ENCODE data around the gene ZNF548.
"Not testable (repeated sequence)": the region's sequence is repeated elsewhere in the genome, so short reads cannot be mapped to it uniquely, and the experiment has no call there.

Gene ZNF548

GRCh38 chr19:57374179-57374578, 15.5 kb upstream of the ZNF548 start:
- in situ Hi-C loops (cut with HindIII; ENCODE audit: low sequenced_read_pairs): no loop called here
- H3K4me3 ChIP-seq (ENCODE audit: low read depth, low read length): no peak overlapping the region
- TF ChIP-seq CTCF (IDR thresholded peaks at IDR 0.05; ENCODE audit: low read depth, low read length): no peak
- DNase-seq (ENCODE audit: low read depth, low spot score): no peak

GRCh38 chr19:57374647-57375046, 15.0 kb upstream of the ZNF548 start:
- DNase-seq (ENCODE audit: low read depth, low spot score); H3K4me3 ChIP-seq (ENCODE audit: low read depth, low read length); in situ Hi-C loops (cut with HindIII; ENCODE audit: low sequenced_read_pairs): not testable (repeated sequence)

- H3K4me3 ChIP-seq (ENCODE audit: low read depth, low read length): no peak overlapping the region
- no peak for TF ChIP-seq CTCF (IDR thresholded peaks at IDR 0.05; ENCODE audit: low read depth, low read length)
- in situ Hi-C loops (cut with HindIII; ENCODE audit: low sequenced_read_pairs): no loop called here
- DNase-seq (ENCODE audit: low read depth, low spot score): no peak
These were observed 13.5 kb upstream of the ZNF548 start for GRCh38 chr19:57376151-57376550.

GRCh38 chr19:57377498-57378146, 12.0 kb upstream of the ZNF548 start:
- in situ Hi-C loops (cut with HindIII; ENCODE audit: low sequenced_read_pairs): no loop called here
- DNase-seq (ENCODE audit: low read depth, low spot score): no peak
- TF ChIP-seq CTCF (IDR thresholded peaks at IDR 0.05; ENCODE audit: low read depth, low read length): no peak
- no peak overlapping the region for H3K4me3 ChIP-seq (ENCODE audit: low read depth, low read length)

GRCh38 chr19:57380923-57381322, 8.7 kb upstream of the ZNF548 start:
- no peak for DNase-seq (ENCODE audit: low read depth, low spot score)
- in situ Hi-C loops (cut with HindIII; ENCODE audit: low sequenced_read_pairs): no loop called here
- TF ChIP-seq CTCF (IDR thresholded peaks at IDR 0.05; ENCODE audit: low read depth, low read length): no peak
- H3K4me3 ChIP-seq (ENCODE audit: low read depth, low read length): no peak overlapping the region

GRCh38 chr19:57382806-57383488, 6.7 kb upstream of the ZNF548 start:
- no peak overlapping the region for H3K4me3 ChIP-seq (ENCODE audit: low read depth, low read length)
- no peak for TF ChIP-seq CTCF (IDR thresholded peaks at IDR 0.05; ENCODE audit: low read depth, low read length)
- DNase-seq (ENCODE audit: low read depth, low spot score): no peak
- in situ Hi-C loops (cut with HindIII; ENCODE audit: low sequenced_read_pairs): no loop called here

- DNase-seq (ENCODE audit: low read depth, low spot score): no peak
- TF ChIP-seq CTCF (IDR thresholded peaks at IDR 0.05; ENCODE audit: low read depth, low read length): no peak
- H3K4me3 ChIP-seq (ENCODE audit: low read depth, low read length): peak overlapping the region; percentile 97
- in situ Hi-C loops (cut with HindIII; ENCODE audit: low sequenced_read_pairs): no loop called here
These were observed 392 bp upstream of the ZNF548 start for GRCh38 chr19:57389194-57389729.
